GM18870 (cell line): ENCODE results near the gene ANKZF1.
"Not testable (repeated sequence)": the region's sequence is repeated elsewhere in the genome, so short reads cannot be mapped to it uniquely, and the experiment has no call there.

Source experiments
- ATAC-seq: cut with Tn5 transposase; IDR thresholded peaks from one replicate; pipeline ENCODE4 v1.9.1; 2021; ENCODE audit warnings: moderate library complexity; ENCODE audit not compliant: unreplicated experiment

Gene ANKZF1

GRCh38 chr2:219229305-219230058 is at the start of gene ANKZF1, which contains the start of gene ATG9A:
Gene ANKZF1, plus strand, starts transcription at chr2:219229806. Its CDS starts 452 bp downstream, at chr2:219230258.
Gene ATG9A, minus strand, starts transcription at chr2:219229636. Its CDS starts 1,612 bp downstream, at chr2:219228024.
- peak; percentile 92 for ATAC-seq

- no peak for ATAC-seq
These were observed 48.6 kb upstream of the ANKZF1 start for GRCh38 chr2:219180961-219181360.

GRCh38 chr2:219181531-219181930 is 48.1 kb upstream of the ANKZF1 start:
- no peak for ATAC-seq

- ATAC-seq, result no peak
These were observed 47.1 kb upstream of the ANKZF1 start for GRCh38 chr2:219182331-219183150.

GRCh38 chr2:219183151-219183772 is 46.3 kb upstream of the ANKZF1 start:
- no peak for ATAC-seq

- ATAC-seq, result no peak
These were observed 45.5 kb upstream of the ANKZF1 start for GRCh38 chr2:219184121-219184520.

- no peak for ATAC-seq
These were observed 42.7 kb upstream of the ANKZF1 start for GRCh38 chr2:219186754-219187456.

GRCh38 chr2:219197388-219197787 is 32.2 kb upstream of the ANKZF1 start:
- no peak for ATAC-seq

GRCh38 chr2:219198974-219199373 is 30.6 kb upstream of the ANKZF1 start:
- ATAC-seq, result no peak

GRCh38 chr2:219199470-219200211 is 30.0 kb upstream of the ANKZF1 start:
- ATAC-seq, result no peak

- not testable (repeated sequence) for ATAC-seq
These were observed 28.9 kb upstream of the ANKZF1 start for GRCh38 chr2:219200502-219201326.

- ATAC-seq, result not testable (repeated sequence)
These were observed 28.3 kb upstream of the ANKZF1 start for GRCh38 chr2:219201331-219201730.

GRCh38 chr2:219204425-219205164 is 25.0 kb upstream of the ANKZF1 start:
- ATAC-seq, result no peak

GRCh38 chr2:219205165-219205538 is 24.5 kb upstream of the ANKZF1 start:
- ATAC-seq, result no peak

- no peak for ATAC-seq
These were observed 23.7 kb upstream of the ANKZF1 start for GRCh38 chr2:219205981-219206327.

GRCh38 chr2:219206328-219207133 is 23.1 kb upstream of the ANKZF1 start, which contains the start of gene ZFAND2B:
Gene ZFAND2B, plus strand, starts transcription at chr2:219206782. Its CDS starts 206 bp downstream, at chr2:219206988.
- ATAC-seq, result peak; percentile 81

- no peak for ATAC-seq
These were observed 22.3 kb upstream of the ANKZF1 start for GRCh38 chr2:219207134-219207883.
